IMR-90 (cell line): ENCODE data around the gene SLC25A21. TPM values are rescaled to one million over a fixed set of nuclear protein-coding genes. Genes with fewer than 3 reads are reported as not detected.

Experiments used
- ATAC-seq: fragments of 200-7000 bp; cut with Tn5 transposase; 2 replicates; pipeline ENCODE4 v1.9.1; 2020; ENCODE audit warnings: low read depth, mild to moderate bottlenecking, moderate library complexity
- BruUV-seq: library from RNA; stranded (reverse); fragments of 400-500 nt; replicated peaks from 2 replicates; lab custom pipeline; 2021; lab: Mats Ljungman, UMichigan
- CTCF ChIA-PET: fragments of 300-600 bp; formaldehyde crosslinking; extraction: SDS; loops from one replicate; lab custom pipeline; 2021; ENCODE audit warnings: antibody characterized with exemption; lab: Yijun Ruan, JAX
- POLR2A ChIA-PET: fragments of 300-600 bp; sonication (Branson Sonifier 250); formaldehyde crosslinking; loops from one replicate; lab custom pipeline; 2022; ENCODE audit warnings: antibody characterized with exemption; ENCODE audit not compliant: unreplicated experiment; lab: Charles Lee
- DNase-seq: peaks from one replicate; pipeline ENCODE4 v3.0.0; 2013
- H2AFZ ChIP-seq: replicated peaks from 2 replicates; pipeline ENCODE3; 2013; ENCODE audit warnings: low read length, mild to moderate bottlenecking; ENCODE audit not compliant: poor library complexity
- H2AK5ac ChIP-seq: 2 replicates; pipeline ENCODE4 v1.6.1; 2013; ENCODE audit warnings: low read depth, low read length, inconsistent platforms
- H2AK9ac ChIP-seq: replicated peaks from 2 replicates; pipeline ENCODE3; 2013; ENCODE audit warnings: mild to moderate bottlenecking, low read depth, low read length, moderate library complexity; ENCODE audit not compliant: poor library complexity
- H2BK120ac ChIP-seq: 2 replicates; pipeline ENCODE4 v1.6.1; 2013; ENCODE audit warnings: low read depth, low read length, inconsistent platforms
- H2BK15ac ChIP-seq: 3 replicates; pipeline ENCODE4 v1.6.1; 2013; ENCODE audit warnings: low read depth, low read length, inconsistent platforms
- H2BK20ac ChIP-seq: 2 replicates; pipeline ENCODE4 v1.6.1; 2013; ENCODE audit warnings: low read depth, mild to moderate bottlenecking, inconsistent platforms, low read length, moderate library complexity
- H2BK5ac ChIP-seq: 2 replicates; pipeline ENCODE4 v1.6.1; 2013; ENCODE audit warnings: mild to moderate bottlenecking, low read depth, low read length, inconsistent platforms; ENCODE audit not compliant: poor library complexity, severe bottlenecking
- H3K14ac ChIP-seq: replicated peaks from 2 replicates; pipeline ENCODE4 v1.6.1; 2013; ENCODE audit warnings: low read depth, low read length, inconsistent platforms
- H3K18ac ChIP-seq: 2 replicates; pipeline ENCODE4 v1.6.1; 2013; ENCODE audit warnings: low read depth, low read length, control low read depth
- H3K23ac ChIP-seq: 2 replicates; pipeline ENCODE4 v1.6.1; 2013; ENCODE audit warnings: low read depth, low read length, inconsistent platforms
- H3K27ac ChIP-seq: 2 replicates; pipeline ENCODE4 v1.5.1; 2013; ENCODE audit warnings: mild to moderate bottlenecking, control low read depth, low read length; ENCODE audit not compliant: insufficient read depth
- H3K27me3 ChIP-seq: 2 replicates; pipeline ENCODE4 v1.6.1; 2013; ENCODE audit warnings: low read length; ENCODE audit not compliant: control insufficient read depth, insufficient read depth
- H3K36me3 ChIP-seq: 2 replicates; pipeline ENCODE4 v1.6.1; 2013; ENCODE audit warnings: low read length, mixed read lengths; ENCODE audit not compliant: control insufficient read depth, insufficient read depth
- H3K4ac ChIP-seq: 2 replicates; pipeline ENCODE4 v1.6.1; 2013; ENCODE audit warnings: low read depth, low read length, inconsistent platforms
- H3K4me1 ChIP-seq: 2 replicates; pipeline ENCODE4 v1.6.1; 2013; ENCODE audit warnings: low read length, mixed read lengths; ENCODE audit not compliant: control insufficient read depth, insufficient read depth
- H3K4me2 ChIP-seq: 2 replicates; pipeline ENCODE4 v1.6.1; 2013; ENCODE audit warnings: low read depth, mild to moderate bottlenecking, control low read depth, low read length, moderate library complexity
- H3K4me3 ChIP-seq: 2 replicates; pipeline ENCODE4 v1.5.1; 2013; ENCODE audit warnings: low read depth, mild to moderate bottlenecking, control low read depth, low read length, moderate library complexity; ENCODE audit not compliant: insufficient read depth
- H3K56ac ChIP-seq: 2 replicates; pipeline ENCODE4 v1.6.1; 2013; ENCODE audit warnings: low read length, inconsistent platforms; ENCODE audit not compliant: insufficient read depth; ENCODE audit errors: extremely low read depth
- H3K79me1 ChIP-seq, 2 experiments: 2 replicates each; pipeline ENCODE4 v1.6.1; 2013; ENCODE audit warnings: low read length in 2 of 2, inconsistent platforms in 1 of 2, low read depth in 1 of 2
- H3K9ac ChIP-seq: 2 replicates; pipeline ENCODE4 v1.6.1; 2013; ENCODE audit warnings: low read depth, low read length, control low read depth
- H3K9me1 ChIP-seq: 2 replicates; pipeline ENCODE4 v1.6.1; 2013; ENCODE audit warnings: low read length, inconsistent platforms; ENCODE audit not compliant: insufficient read depth
- H3K9me3 ChIP-seq: 2 replicates; pipeline ENCODE4 v1.6.1; 2013; ENCODE audit warnings: low read length; ENCODE audit not compliant: control insufficient read depth, insufficient read depth
- H4K20me1 ChIP-seq: 2 replicates; pipeline ENCODE4 v1.6.1; 2013; ENCODE audit warnings: low read length, inconsistent platforms; ENCODE audit not compliant: insufficient read depth
- H4K5ac ChIP-seq: 2 replicates; pipeline ENCODE4 v1.6.1; 2013; ENCODE audit warnings: mild to moderate bottlenecking, low read depth, low read length, control low read depth
- H4K8ac ChIP-seq, 2 experiments: 2 replicates each; pipeline ENCODE4 v1.6.1; 2013; ENCODE audit warnings: low read depth in 2 of 2, low read length in 2 of 2, control low read depth in 1 of 2, inconsistent platforms in 1 of 2
- H4K91ac ChIP-seq: 2 replicates; pipeline ENCODE4 v1.6.1; 2013; ENCODE audit warnings: low read depth, low read length, inconsistent platforms; ENCODE audit not compliant: insufficient read depth
- CHD1 ChIP-seq: IDR thresholded peaks from 2 replicates; pipeline ENCODE4 v1.6.1; 2012; ENCODE audit warnings: low read depth, low read length, improper control_type of control experiment
- ELK1 ChIP-seq: fragments of 150-350 bp; IDR thresholded peaks from 2 replicates; pipeline ENCODE4 v1.6.1; 2016; ENCODE audit warnings: low read depth, mild to moderate bottlenecking, low read length, moderate library complexity, borderline replicate concordance
- POLR2A ChIP-seq: IDR thresholded peaks from 2 replicates; pipeline ENCODE4 v1.6.1; 2012; ENCODE audit warnings: mild to moderate bottlenecking, low read depth, low read length
- WGBS, 2 experiments: methylation state at CpG; one replicate each; pipeline versions ENCODE4 v1.1.5 to v1.1.7; 2013; ENCODE audit warnings: missing lambda C conversion rate in 2 of 2; ENCODE audit not compliant: insufficient read length in 1 of 2; ENCODE audit errors: extremely low coverage in 2 of 2; 5-methylcytosine and 5-hydroxymethylcytosine counted together
- dilution Hi-C: fragments of 300-500 bp; cut with HindIII; formaldehyde crosslinking; loops from one replicate; pipeline ENCODE4 v1.14.3; 2018; ENCODE audit warnings: low sequenced_read_pairs; ENCODE audit not compliant: unreplicated experiment
- in situ Hi-C: fragments of 300-500 bp; cut with MboI; formaldehyde crosslinking; loops from 3 replicates; pipeline ENCODE4 v1.14.3; 2019; ENCODE audit warnings: low sequenced_read_pairs, inconsistent platforms, mixed read lengths
- intact Hi-C: fragments of 100-400 bp; cut with micrococcal nuclease; formaldehyde crosslinking; loops from 2 replicates; pipeline ENCODE4 v1.10.0; 2022
- polyA plus RNA-seq, 3 experiments: library from polyadenylated mRNA; depleted of rRNA; stranded (reverse); fragments of >200 nt; gene quantifications; 2 replicates each; pipeline ENCODE4 v1.2.3, GENCODE V29; 2012; ENCODE audit warnings: low replicate concordance in 1 of 3
- total RNA-seq: library from RNA; depleted of rRNA; stranded (reverse); fragments of >200 nt; gene quantifications from 2 replicates; pipeline ENCODE4 v1.2.3, GENCODE V29; 2012

The SLC25A21 gene
- total and polyA plus RNA-seq, 2 of the 4 experiments (the other 2 are of a cell fraction) = 0.62 to 0.90 TPM

GRCh38 chr14:36751920-36752319, 420.5 kb downstream of the SLC25A21 start:
- intact Hi-C loops = no loop called here
- Histone ChIP-seq H3K9ac (no peak overlapping the region), H3K9me1 (no peaks in the 10 kb centered on the region), H4K91ac (no peak overlapping the region), H3K4me1 (no peaks in the 10 kb centered on the region), H3K4me2 (no peak overlapping the region), H3K4ac (no peak overlapping the region), H2AFZ (no peak overlapping the region), H3K14ac (no peak overlapping the region), H3K23ac (no peak overlapping the region), H3K36me3 (no peaks in the 10 kb centered on the region), H3K27ac (no peak overlapping the region), H3K56ac (no peak overlapping the region), H2AK9ac (no peak overlapping the region), H3K4me3 (no peak overlapping the region), H2BK20ac (no peak overlapping the region), H3K79me1 (no peaks in the 10 kb centered on the region), H3K27me3 (no peaks in the 10 kb centered on the region; the same call in 1 of the 2 replicates), H4K8ac (no peak overlapping the region), H3K18ac (no peak overlapping the region), H2AK5ac (no peak overlapping the region), H2BK15ac (no peak overlapping the region), H4K5ac (no peak overlapping the region), H2BK120ac (no peak overlapping the region), H2BK5ac (no peak overlapping the region), H3K9me3 (no peaks in the 10 kb centered on the region), H4K20me1 (no peaks in the 10 kb centered on the region)
- BruUV-seq = no TSS peak
- dilution Hi-C loops = no loop called here
- DNase-seq (no peak), ATAC-seq (no peak)
- POLR2A ChIA-PET = no interaction called here
- TF ChIP-seq ELK1 (no peak), CHD1 (no peak), POLR2A (no peak)
- no CpG with 5 or more reads among the region's 3 CpGs for WGBS, 2 experiments
- CTCF ChIA-PET = no interaction called here
- in situ Hi-C loops = no loop called here
